Activated T-cell treated with anti-CD3 and anti-CD28 coated beads, Interleukin-2, amount 50 U/mL, for 72 hours (primary cell): ENCODE data around the gene CRB1. TPM values are rescaled to one million over a fixed set of nuclear protein-coding genes. Genes with fewer than 3 reads are reported as not detected.

Experiments used
- ATAC-seq, 2 donors: fragments of 150-1000 bp; cut with Tn5 transposase; replicated peaks in 1 of 2; 2 replicates each; pipeline ENCODE4 v1.10.0; 2021; ENCODE audit warnings: moderate library complexity in 2 of 2, mild to moderate bottlenecking in 1 of 2
- DNase-seq, 2 donors: peaks; one replicate each; pipeline ENCODE4 v3.0.0; 2021 to 2022; ENCODE audit warnings: mixed read lengths in 1 of 2
- H3K27ac Mint-ChIP-seq: one replicate; pipeline ENCODE4 v1.8.0; 2022; ENCODE audit warnings: mild to moderate bottlenecking, moderate library complexity, mixed read lengths
- H3K27me3 Mint-ChIP-seq: one replicate; pipeline ENCODE4 v1.8.0; 2022; ENCODE audit warnings: low read depth, mixed read lengths
- H3K36me3 Mint-ChIP-seq, 2 donors: one replicate each; pipeline ENCODE4 v1.8.0; 2022; ENCODE audit warnings: mixed read lengths in 2 of 2, mild to moderate bottlenecking in 1 of 2; ENCODE audit not compliant: insufficient read depth in 2 of 2
- H3K4me1 Mint-ChIP-seq: one replicate; pipeline ENCODE4 v1.8.0; 2022; ENCODE audit warnings: low read depth, mixed read lengths
- H3K4me3 Mint-ChIP-seq, 2 donors: one replicate each; pipeline ENCODE4 v1.8.0; 2022; ENCODE audit warnings: mild to moderate bottlenecking in 2 of 2, mixed read lengths in 2 of 2, moderate library complexity in 2 of 2
- H3K9me3 Mint-ChIP-seq, 2 donors: one replicate each; pipeline ENCODE4 v1.8.0; 2022; ENCODE audit warnings: mixed read lengths in 2 of 2
- total RNA-seq, 2 donors: library from RNA; stranded (reverse); gene quantifications; one replicate each; pipeline ENCODE4 v1.2.3, GENCODE V29; 2022

The CRB1 gene
- total RNA-seq, 2 donors from 2014 or later, result 0.48 TPM; not detected in 1

DNA sequence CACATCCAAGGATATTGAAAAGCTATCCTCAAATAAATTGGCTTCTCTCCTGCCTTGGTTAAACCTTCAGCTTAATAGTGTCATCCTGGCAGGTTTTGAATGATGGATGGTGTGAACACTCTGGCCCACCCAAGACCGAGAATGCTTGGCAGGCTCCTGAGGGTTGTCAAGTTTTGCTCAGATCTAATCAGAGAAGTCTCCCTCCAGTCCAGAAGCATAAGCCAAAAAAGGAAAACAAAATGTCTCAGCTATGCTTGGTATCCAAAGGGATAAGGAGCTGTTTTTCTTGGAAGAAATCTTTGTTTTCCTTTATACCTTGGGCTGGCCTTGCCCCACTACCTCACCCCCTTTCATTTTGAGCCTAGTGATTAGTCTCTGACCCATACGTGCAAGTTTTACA lies 172.7 kb downstream of the CRB1 start:
- Mint-ChIP-seq H3K27ac (no peak overlapping the region), H3K36me3 (no peaks in the 10 kb centered on the region), H3K27me3 (no peaks in the 10 kb centered on the region), H3K4me1 (no peaks in the 10 kb centered on the region), H3K9me3 (no peaks in the 10 kb centered on the region), H3K4me3 (no peak overlapping the region)
- ATAC-seq (no peak), DNase-seq (no peak)

DNA sequence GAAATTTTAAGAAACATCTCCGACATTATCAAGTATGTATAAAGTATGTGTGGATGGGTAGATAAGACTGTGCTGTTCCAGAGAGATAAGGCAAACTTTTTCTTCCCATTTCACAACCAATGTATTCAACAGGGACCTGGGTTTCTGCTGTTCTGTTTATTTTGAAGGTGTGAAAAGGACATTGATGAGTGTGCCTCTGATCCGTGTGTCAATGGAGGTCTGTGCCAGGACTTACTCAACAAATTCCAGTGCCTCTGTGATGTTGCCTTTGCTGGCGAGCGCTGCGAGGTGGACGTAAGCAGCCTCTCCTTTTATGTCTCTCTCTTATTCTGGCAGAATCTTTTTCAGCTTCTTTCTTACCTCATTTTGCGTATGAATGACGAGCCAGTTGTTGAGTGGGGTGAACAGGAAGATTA lies 174.0 kb downstream of the CRB1 start:
- Mint-ChIP-seq H3K4me3 (no peak overlapping the region), H3K9me3 (no peaks in the 10 kb centered on the region), H3K27ac (no peak overlapping the region), H3K36me3 (no peaks in the 10 kb centered on the region), H3K4me1 (no peaks in the 10 kb centered on the region), H3K27me3 (no peaks in the 10 kb centered on the region)
- ATAC-seq (no peak), DNase-seq (no peak)

DNA sequence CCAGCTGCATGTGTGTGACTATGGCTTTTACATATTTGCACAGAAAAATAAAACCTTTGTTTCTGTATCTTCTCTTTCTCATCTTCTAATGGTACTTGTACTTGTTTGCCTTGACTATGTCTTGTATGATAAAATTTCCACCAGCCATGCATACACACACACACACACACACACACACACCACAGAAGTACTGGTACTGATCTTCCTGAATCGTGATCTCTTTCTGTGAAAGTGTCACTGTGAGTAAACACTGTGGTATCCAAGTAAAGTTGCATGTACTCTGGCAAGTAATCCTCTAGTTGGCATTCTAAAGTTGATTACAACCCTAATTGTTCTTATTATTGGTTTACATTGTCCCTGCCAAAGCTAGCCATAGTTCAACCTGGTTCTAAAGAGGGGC lies 176.7 kb downstream of the CRB1 start:
- no peak for ATAC-seq
- Mint-ChIP-seq H3K27me3 (no peaks in the 10 kb centered on the region), H3K4me1 (peaks cover 5% of the 10 kb centered on the region), H3K27ac (no peak overlapping the region), H3K36me3 (no peaks in the 10 kb centered on the region), H3K4me3 (no peak overlapping the region), H3K9me3 (no peaks in the 10 kb centered on the region)
- DNase-seq, result no peak

DNA sequence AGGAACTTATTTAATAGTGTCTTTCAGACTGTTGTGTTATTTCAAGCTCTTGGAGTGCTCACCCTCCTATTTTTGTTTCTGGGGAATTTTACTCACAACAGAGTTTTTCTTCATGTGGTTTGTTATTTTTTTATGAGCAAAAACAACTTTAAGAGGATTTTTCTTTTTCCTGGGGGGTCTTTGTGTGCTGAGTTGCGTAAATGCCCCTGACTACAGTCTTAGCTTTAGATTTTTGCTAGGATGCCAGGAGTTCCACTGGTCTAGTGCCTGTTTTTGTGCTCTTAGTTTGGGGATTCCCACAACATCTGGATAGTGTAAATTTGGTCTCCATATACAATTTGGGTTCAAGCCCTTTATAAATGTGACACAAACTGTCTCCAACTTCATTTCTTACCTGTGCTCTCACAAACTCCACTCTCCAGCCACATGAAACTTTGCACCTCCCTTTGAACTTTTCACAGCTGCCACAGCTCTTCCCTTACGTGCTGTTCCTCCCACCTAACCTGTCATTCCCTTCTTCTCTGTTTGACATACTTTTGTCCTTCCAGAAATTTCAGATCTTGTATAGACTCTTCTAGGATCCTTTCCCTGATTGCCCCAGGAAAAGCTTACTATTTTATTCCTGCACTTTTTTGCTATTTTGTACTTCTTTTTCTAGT lies 180.2 kb downstream of the CRB1 start:
- Mint-ChIP-seq H3K27ac (no peak overlapping the region), H3K4me3 (no peak overlapping the region)
- no peak for DNase-seq

DNA sequence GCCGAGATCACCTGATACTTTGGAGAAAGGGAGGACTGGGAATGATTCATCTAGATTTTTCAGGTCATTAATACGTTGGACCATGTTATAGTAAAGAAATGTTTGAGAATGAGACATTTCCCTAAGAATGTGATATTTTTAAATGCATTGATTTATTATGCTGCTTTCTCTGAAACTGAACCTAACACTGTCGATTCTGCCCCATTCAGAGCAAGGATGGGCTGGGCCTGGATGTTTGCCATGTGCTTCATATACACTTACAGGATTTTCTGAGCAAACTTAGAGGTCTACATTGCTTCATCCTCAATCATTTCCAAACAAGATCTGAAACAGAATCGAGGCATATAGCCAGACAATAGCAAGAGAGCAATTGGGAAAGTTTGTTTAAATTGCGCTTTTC lies 183.3 kb downstream of the CRB1 start:
- Mint-ChIP-seq H3K36me3 (no peaks in the 10 kb centered on the region), H3K27ac (no peak overlapping the region), H3K27me3 (no peaks in the 10 kb centered on the region), H3K4me1 (peaks cover 5% of the 10 kb centered on the region), H3K4me3 (no peak overlapping the region), H3K9me3 (no peaks in the 10 kb centered on the region)
- ATAC-seq, result no peak
- no peak for DNase-seq

More for the DNA sequence above, 180.2 kb downstream of the CRB1 start:
- H3K9me3 Mint-ChIP-seq, result no peaks in the 10 kb centered on the region
- no peak for ATAC-seq
- H3K4me1 Mint-ChIP-seq, result peaks cover 5% of the 10 kb centered on the region
- no peaks in the 10 kb centered on the region for H3K27me3 Mint-ChIP-seq
- H3K36me3 Mint-ChIP-seq, result no peaks in the 10 kb centered on the region

DNA sequence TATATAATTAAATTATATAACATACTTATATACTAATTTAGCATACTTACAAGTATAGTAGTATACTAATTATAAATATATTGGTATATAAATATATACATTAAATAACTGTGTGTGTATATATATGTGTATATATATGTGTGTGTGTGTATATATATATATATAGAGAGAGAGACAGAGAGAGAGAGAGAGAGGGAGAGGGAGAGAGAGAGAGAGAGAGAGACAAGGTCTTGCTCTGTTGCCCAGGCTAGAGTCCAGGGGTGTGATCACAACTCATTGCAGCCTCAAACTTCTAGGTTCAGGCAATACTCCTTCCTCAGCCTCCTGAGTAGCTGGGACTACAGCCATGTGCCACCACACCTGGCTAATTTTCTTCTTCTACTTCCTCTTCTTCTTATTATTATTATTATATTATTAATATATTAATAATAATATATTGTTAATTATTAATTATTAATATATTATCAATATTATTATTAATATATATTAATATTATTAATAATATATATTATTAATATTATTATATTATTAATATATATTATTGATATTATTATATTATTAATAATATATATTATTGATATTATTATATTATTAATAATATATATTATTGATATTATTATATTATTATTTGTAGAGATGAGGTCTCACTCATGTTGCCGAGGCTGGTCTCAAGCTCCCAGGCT lies 185.5 kb downstream of the CRB1 start:
- ATAC-seq (no peak), DNase-seq (no peak)
- no peaks in the 10 kb centered on the region for H3K27me3 Mint-ChIP-seq
- H3K4me1 Mint-ChIP-seq, result peaks cover under 1% of the 10 kb centered on the region
- H3K9me3 Mint-ChIP-seq, result no peaks in the 10 kb centered on the region
- no peak overlapping the region for H3K4me3 Mint-ChIP-seq
- no peak overlapping the region for H3K27ac Mint-ChIP-seq
- H3K36me3 Mint-ChIP-seq, result no peaks in the 10 kb centered on the region

DNA sequence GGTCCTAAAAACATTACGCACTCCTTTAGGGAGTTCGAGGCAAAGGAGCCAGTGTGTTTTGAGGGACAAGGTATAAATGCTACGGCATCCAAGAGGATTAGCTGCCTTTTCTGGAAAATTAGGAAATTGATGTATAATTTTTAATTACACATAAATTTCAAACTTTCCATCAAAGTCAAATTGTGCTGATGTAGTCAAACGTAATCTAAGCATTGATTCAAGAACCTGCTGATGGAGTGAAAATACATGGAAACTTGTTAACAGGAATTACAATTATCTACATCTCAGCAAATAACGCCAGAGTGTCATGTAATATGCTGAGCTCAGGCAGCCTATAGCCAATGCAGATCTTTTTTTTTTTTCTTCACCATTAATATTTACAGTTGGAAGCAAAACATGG lies 194.5 kb downstream of the CRB1 start:
- DNase-seq, result no peak
- H3K27ac Mint-ChIP-seq, result no peak overlapping the region
- no peaks in the 10 kb centered on the region for H3K9me3 Mint-ChIP-seq
- H3K4me1 Mint-ChIP-seq, result no peaks in the 10 kb centered on the region
- ATAC-seq, result no peak
- no peak overlapping the region for H3K4me3 Mint-ChIP-seq
- no peaks in the 10 kb centered on the region for H3K27me3 Mint-ChIP-seq
- H3K36me3 Mint-ChIP-seq, result no peaks in the 10 kb centered on the region

DNA sequence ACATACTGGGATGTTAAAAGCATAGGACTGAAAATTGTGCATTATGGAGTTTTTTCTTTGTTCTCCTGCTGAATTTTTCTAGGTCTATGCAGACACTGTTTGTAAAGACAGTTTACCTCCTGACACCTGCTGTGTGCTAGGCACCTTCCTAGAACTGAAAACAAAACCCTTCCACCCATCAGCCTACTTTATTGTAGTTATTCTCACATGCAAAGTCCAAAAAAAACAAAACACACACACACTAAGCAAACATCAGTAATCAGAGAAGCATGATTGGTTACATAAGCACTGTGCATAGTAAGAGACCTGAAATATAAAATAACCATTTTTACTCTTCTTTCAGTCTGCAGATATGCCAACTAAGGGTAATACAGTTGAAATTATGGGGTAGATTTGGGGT lies 195.1 kb downstream of the CRB1 start:
- H3K4me1 Mint-ChIP-seq, result no peaks in the 10 kb centered on the region
- no peak overlapping the region for H3K4me3 Mint-ChIP-seq
- no peaks in the 10 kb centered on the region for H3K9me3 Mint-ChIP-seq
- DNase-seq (no peak), ATAC-seq (no peak)
- no peaks in the 10 kb centered on the region for H3K36me3 Mint-ChIP-seq
- H3K27ac Mint-ChIP-seq, result no peak overlapping the region
- no peaks in the 10 kb centered on the region for H3K27me3 Mint-ChIP-seq

DNA sequence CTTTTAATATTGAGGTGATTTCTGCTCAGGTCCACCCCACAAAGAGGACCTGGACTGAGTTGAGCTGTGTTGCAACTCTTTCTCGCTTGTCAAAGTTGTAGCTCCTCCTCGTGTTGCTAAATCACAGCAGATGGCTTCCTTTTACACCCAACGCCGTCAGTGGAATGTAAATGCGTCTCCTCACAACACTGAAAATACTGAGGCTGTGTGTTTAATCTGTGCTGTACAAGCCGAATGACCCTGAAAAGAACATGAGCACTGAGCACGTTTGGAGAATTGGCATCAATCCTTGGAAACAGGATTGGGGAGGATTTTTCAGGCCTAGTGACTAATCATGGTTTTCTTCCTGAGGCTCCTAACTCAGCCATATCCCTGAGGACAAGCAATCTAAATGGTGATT lies 196.0 kb downstream of the CRB1 start:
- Mint-ChIP-seq H3K27ac (no peak overlapping the region), H3K9me3 (no peaks in the 10 kb centered on the region), H3K27me3 (no peaks in the 10 kb centered on the region), H3K36me3 (no peaks in the 10 kb centered on the region), H3K4me3 (no peak overlapping the region), H3K4me1 (no peaks in the 10 kb centered on the region)
- ATAC-seq (no peak), DNase-seq (no peak)

DNA sequence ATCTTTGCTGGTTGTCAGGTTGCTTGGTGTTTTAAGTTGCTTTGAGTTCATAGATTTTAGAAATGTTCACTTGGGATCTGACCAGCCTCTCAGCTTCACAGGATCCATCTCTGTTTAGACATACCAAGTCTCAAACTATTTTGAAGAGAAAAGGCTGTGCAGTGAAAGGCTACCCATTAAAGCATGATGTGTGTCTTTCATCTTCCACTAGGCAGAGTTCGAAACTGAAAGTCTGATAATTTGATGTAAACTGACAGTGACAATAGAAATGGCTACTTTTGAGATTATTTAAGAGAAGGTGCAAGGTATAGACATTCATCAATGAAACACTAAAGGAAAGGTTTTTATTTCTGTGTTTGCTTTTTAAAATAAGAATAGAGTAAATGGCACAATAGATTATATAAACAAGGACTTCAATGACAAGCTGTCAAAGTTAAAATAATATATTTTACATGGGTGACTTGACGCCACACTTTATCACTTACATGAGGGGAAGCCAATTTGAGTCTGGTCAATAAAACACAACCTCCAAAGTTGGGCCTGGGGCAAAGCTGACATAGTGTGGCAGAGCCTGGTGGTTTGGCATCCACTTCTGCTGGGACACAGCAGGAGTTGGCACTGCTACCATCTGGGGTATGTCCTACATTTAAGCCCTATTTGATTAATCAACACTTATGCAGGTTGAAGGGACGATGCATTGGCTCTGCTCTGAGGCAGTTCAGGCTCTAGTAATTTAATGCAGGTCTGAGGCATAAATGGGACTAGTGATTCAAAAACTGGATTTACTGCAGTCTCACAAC lies 197.7 kb downstream of the CRB1 start:
- no peak for ATAC-seq
- Mint-ChIP-seq H3K27me3 (no peaks in the 10 kb centered on the region), H3K9me3 (no peaks in the 10 kb centered on the region), H3K4me3 (no peak overlapping the region), H3K36me3 (no peaks in the 10 kb centered on the region), H3K27ac (no peak overlapping the region), H3K4me1 (no peaks in the 10 kb centered on the region)
- DNase-seq, result no peak

DNA sequence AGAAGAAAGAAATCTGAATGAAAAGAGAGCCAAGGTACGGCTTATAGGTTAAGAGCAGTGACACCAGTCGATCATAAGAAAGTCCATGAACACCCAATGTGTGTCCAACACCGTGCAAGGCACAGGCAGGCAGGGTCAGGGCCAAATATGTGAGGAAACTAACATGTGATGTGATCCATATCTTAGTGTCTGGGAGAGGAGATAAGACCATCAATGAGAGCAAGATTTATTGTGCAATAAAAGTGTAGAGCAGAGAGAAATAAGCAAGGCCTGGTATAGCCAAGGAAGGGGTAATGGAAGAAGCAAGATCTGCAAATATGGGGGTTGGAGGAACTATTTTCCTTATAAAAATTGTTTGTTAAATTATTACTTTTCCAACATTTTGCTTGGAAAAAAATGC lies 198.8 kb downstream of the CRB1 start:
- Mint-ChIP-seq H3K36me3 (no peaks in the 10 kb centered on the region), H3K27ac (no peak overlapping the region), H3K4me1 (no peaks in the 10 kb centered on the region), H3K27me3 (no peaks in the 10 kb centered on the region), H3K4me3 (no peak overlapping the region), H3K9me3 (no peaks in the 10 kb centered on the region)
- DNase-seq (no peak), ATAC-seq (no peak)

DNA sequence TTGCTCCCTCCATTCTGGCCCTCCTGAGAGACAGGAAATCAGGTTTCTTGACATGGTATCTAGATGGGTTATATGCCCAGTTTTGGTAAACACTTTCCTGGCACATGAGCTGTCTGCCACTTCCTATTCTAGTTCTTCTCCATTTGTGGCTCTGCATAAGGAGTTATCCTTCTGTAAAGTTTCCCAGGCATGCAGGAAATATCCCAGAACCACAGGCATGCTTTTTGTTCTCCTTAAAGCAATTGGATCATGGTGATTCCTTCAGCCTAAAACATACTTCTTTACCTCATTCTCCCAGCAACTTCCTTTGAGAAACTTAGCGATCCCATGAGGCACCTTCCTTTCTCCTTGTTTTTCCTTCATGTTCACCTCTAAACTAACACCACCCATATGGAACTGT lies 199.8 kb downstream of the CRB1 start:
- no peaks in the 10 kb centered on the region for H3K36me3 Mint-ChIP-seq

DNA sequence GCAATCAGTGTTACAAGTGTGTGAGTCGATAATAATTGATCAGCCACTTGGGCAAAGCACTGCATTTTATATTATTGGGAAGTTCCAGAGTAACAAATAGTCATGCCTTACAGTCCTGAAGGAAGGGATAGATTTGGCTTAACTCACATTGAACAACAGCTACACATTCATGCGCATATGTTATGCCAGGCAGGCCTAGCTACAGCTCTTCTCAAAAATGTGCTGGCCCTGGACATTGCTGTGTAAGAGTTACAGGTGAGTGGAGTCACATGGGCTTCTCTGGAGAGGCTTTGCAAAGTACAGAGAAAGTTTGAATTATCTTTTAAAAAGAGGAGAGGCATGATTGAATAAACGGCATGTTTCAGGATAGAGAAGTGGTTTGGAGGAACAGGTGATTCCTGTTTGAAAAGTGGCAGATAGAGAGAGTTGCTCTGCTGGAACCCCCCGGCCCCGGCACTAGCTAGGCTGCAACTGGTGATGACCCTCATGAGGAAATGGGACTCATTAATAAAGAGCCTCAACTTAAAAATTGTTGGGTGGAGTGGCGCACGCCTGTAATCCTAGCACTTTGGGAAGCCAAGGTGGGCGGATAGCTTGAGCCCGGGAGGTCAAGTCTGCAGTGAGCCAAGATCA lies 200.6 kb downstream of the CRB1 start:
- Mint-ChIP-seq H3K4me3 (no peak overlapping the region), H3K9me3 (no peaks in the 10 kb centered on the region), H3K36me3 (no peaks in the 10 kb centered on the region), H3K27me3 (no peaks in the 10 kb centered on the region), H3K27ac (peak overlapping the region; percentile 64), H3K4me1 (no peaks in the 10 kb centered on the region)
- ATAC-seq (no peak), DNase-seq (no peak)

More for the DNA sequence above, 199.8 kb downstream of the CRB1 start:
- no peak overlapping the region for H3K4me3 Mint-ChIP-seq
- no peaks in the 10 kb centered on the region for H3K4me1 Mint-ChIP-seq
- DNase-seq (no peak), ATAC-seq (no peak)
- no peak overlapping the region for H3K27ac Mint-ChIP-seq
- H3K27me3 Mint-ChIP-seq, result no peaks in the 10 kb centered on the region
- H3K9me3 Mint-ChIP-seq, result no peaks in the 10 kb centered on the region
